Spleen (tissue), 11 donors: ENCODE measurements around the gene PPP1R3C. TPM values are rescaled to one million over a fixed set of nuclear protein-coding genes. Genes with fewer than 3 reads are reported as not detected.

Experiments used
- DNase-seq: peaks from one replicate; pipeline ENCODE4 v3.0.0-alpha.2; 2020
- H3K27ac ChIP-seq, 8 donors: fragments of 200-600 bp; sonication (generic) in 7 of 8; 1 replicate in 4 of 8; 2 replicates in 4 of 8; pipeline versions ENCODE4 v1.5.0 to v1.8.0; 2016 to 2021; ENCODE audit warnings: inconsistent platforms in 4 of 8, mild to moderate bottlenecking in 4 of 8, moderate library complexity in 1 of 8
- H3K27me3 ChIP-seq, 7 donors: fragments of 200-600 bp; sonication (generic) in 6 of 7; replicated peaks in 1 of 7; 1 replicate in 4 of 7; 2 replicates in 3 of 7; pipeline versions ENCODE4 v1.5.0 to v1.8.0; 2016 to 2021; ENCODE audit warnings: inconsistent platforms in 3 of 7, mild to moderate bottlenecking in 1 of 7
- H3K36me3 ChIP-seq, 6 donors: fragments of 200-600 bp; sonication (generic) in 5 of 6; 1 replicate in 4 of 6; 2 replicates in 2 of 6; pipeline versions ENCODE4 v1.5.0 to v1.8.0; 2016 to 2021; ENCODE audit warnings: inconsistent platforms in 2 of 6
- H3K4me1 ChIP-seq, 6 donors: fragments of 200-600 bp; sonication (generic) in 5 of 6; 1 replicate in 3 of 6; 2 replicates in 3 of 6; pipeline versions ENCODE4 v1.5.0 to v1.8.0; 2016 to 2021; ENCODE audit warnings: inconsistent platforms in 3 of 6
- H3K4me3 ChIP-seq, 8 donors: fragments of 200-600 bp; sonication (generic) in 7 of 8; 1 replicate in 4 of 8; 2 replicates in 4 of 8; pipeline versions ENCODE4 v1.5.0 to v1.8.0; 2016 to 2021; ENCODE audit warnings: inconsistent platforms in 4 of 8, mild to moderate bottlenecking in 4 of 8, moderate library complexity in 2 of 8
- H3K9me3 ChIP-seq, 8 donors: fragments of 200-600 bp; sonication (generic) in 7 of 8; 1 replicate in 4 of 8; 2 replicates in 4 of 8; pipeline versions ENCODE4 v1.5.0 to v1.8.0; 2016 to 2021; ENCODE audit warnings: inconsistent platforms in 4 of 8
- CTCF ChIP-seq, 11 experiments: fragments of 200-600 bp in 7 of 11; fragments of 450-650 bp in 4 of 11; sonication (generic) in 4 of 11; IDR thresholded peaks in 8 of 11; conservative IDR thresholded peaks in 3 of 11; 1 replicate in 7 of 11; 2 replicates in 4 of 11; pipeline versions ENCODE4 v1.4.0 to v1.8.0; 2016 to 2021; ENCODE audit warnings: antibody characterized with exemption in 11 of 11, inconsistent platforms in 4 of 11, mild to moderate bottlenecking in 1 of 11
- POLR2A ChIP-seq, 3 donors: fragments of 450-650 bp; IDR thresholded peaks; one replicate each; pipeline ENCODE4 v1.5.1; 2017; ENCODE audit warnings: antibody characterized with exemption in 3 of 3, mild to moderate bottlenecking in 1 of 3
- POLR2AphosphoS5 ChIP-seq, 3 donors: sonication (generic); formaldehyde crosslinking; IDR thresholded peaks; one replicate each; pipeline ENCODE4 v1.5.1; 2017; ENCODE audit warnings: antibody characterized with exemption in 3 of 3
- WGBS, 5 donors: extraction: QIAGEN DNeasy Blood & Tissue Kit in 3 of 5; methylation state at CpG; one replicate each; pipeline versions ENCODE4 v1.1.5 to v1.1.7; 2013 to 2018; 5-methylcytosine and 5-hydroxymethylcytosine counted together
- intact Hi-C: fragments of 100-400 bp; cut with DNase I; formaldehyde crosslinking; loops from one replicate; pipeline ENCODE4 v1.15.0; 2023; ENCODE audit warnings: low total_unique reads
- polyA plus RNA-seq, 3 donors: library from polyadenylated mRNA; stranded (reverse); fragments of 200-250 nt; gene quantifications; one replicate each; pipeline ENCODE4 v1.2.1, GENCODE V29; 2013
- total RNA-seq, 7 donors: library from RNA; depleted of rRNA in 3 of 7; stranded (reverse); fragments of >200 nt in 3 of 7; fragmentation: NEBNext Ultra II Directional in 4 of 7; extraction: Animal tissue kit (Norgen Biotek cat#: 25700) in 4 of 7; gene quantifications; one replicate each; pipeline versions ENCODE4 v1.1.0 to v1.2.1, GENCODE V29; 2016 to 2021
- donor health status: healthy with polysubstance abuse.
- donor health status: DM: no; HTN: no; CAD: no; lungs with moderate emphysema.
- donor health status: DM: no; HTN: no; CAD: no.
- donor health status: Bipolar disorder and iron deficiency.
- donor health status: healthy.
- donor health status: DM: no; HTN: no; CAD: no.
- donor health status: DM: yes; HTN: yes; CAD: no.

The PPP1R3C gene
- total and polyA plus RNA-seq, 10 donors, result 0.99 to 8.8 (median 4.2) TPM

- no peaks in the 10 kb centered on the region for H3K36me3 ChIP-seq
- WGBS, 5 donors, result 68 to 90% (median 80%) methylated on average over 6 of the region's 6 CpGs
- H3K9me3 ChIP-seq, result no peaks in the 10 kb centered on the region
- peaks cover 0 to 3% (median 0%) of the 10 kb centered on the region in 6 donors for H3K4me1 ChIP-seq
- TF ChIP-seq CTCF (IDR thresholded peaks at IDR 0.05 in 8 of 11, conservative IDR thresholded peaks at IDR 0.05 in 3 of 11), result no peak
- no peak for TF ChIP-seq POLR2AphosphoS5 (IDR thresholded peaks at IDR 0.05)
- no peak for TF ChIP-seq POLR2A (IDR thresholded peaks at IDR 0.05)
- H3K4me3 ChIP-seq, result no peak overlapping the region
- H3K27me3 ChIP-seq, result no peaks in the 10 kb centered on the region
- no peak for DNase-seq
- no peak overlapping the region for H3K27ac ChIP-seq
- intact Hi-C loops, result no loop called here
These were observed 19.5 kb upstream of the PPP1R3C start for GRCh38 chr10:91652364-91652763.

GRCh38 chr10:91643700-91644099 is 10.8 kb upstream of the PPP1R3C start:
- Histone ChIP-seq H3K4me3 (no peak overlapping the region), H3K27me3 (peaks cover 0 to 18% (median 0%) of the 10 kb centered on the region in 7 donors), H3K27ac (no peak overlapping the region), H3K36me3 (no peaks in the 10 kb centered on the region), H3K4me1 (no peaks in the 10 kb centered on the region), H3K9me3 (no peaks in the 10 kb centered on the region)
- WGBS, 5 donors, result 73 to 82% (median 77%) methylated on average over 5 of the region's 5 CpGs
- DNase-seq, result no peak
- intact Hi-C loops, result no loop called here
- TF ChIP-seq POLR2AphosphoS5 (IDR thresholded peaks at IDR 0.05), result no peak
- no peak for TF ChIP-seq CTCF (IDR thresholded peaks at IDR 0.05 in 8 of 11, conservative IDR thresholded peaks at IDR 0.05 in 3 of 11)
- TF ChIP-seq POLR2A (IDR thresholded peaks at IDR 0.05), result no peak

GRCh38 chr10:91642831-91643692 is 10.2 kb upstream of the PPP1R3C start:
- no peaks in the 10 kb centered on the region for H3K4me1 ChIP-seq
- 61 to 86% (median 80%) methylated on average over 2 of the region's 2 CpGs for WGBS, 5 donors
- peaks cover 0 to 18% (median 0%) of the 10 kb centered on the region in 7 donors for H3K27me3 ChIP-seq
- no peak for DNase-seq
- H3K27ac ChIP-seq, result no peak overlapping the region
- H3K36me3 ChIP-seq, result no peaks in the 10 kb centered on the region
- TF ChIP-seq CTCF (IDR thresholded peaks at IDR 0.05 in 8 of 11, conservative IDR thresholded peaks at IDR 0.05 in 3 of 11) (no peak), POLR2A (IDR thresholded peaks at IDR 0.05) (no peak), POLR2AphosphoS5 (IDR thresholded peaks at IDR 0.05) (no peak)
- intact Hi-C loops, result no loop called here
- H3K4me3 ChIP-seq, result no peak overlapping the region
- H3K9me3 ChIP-seq, result no peaks in the 10 kb centered on the region

- DNase-seq, result no peak
- intact Hi-C loops, result no loop called here
- Histone ChIP-seq H3K27ac (no peak overlapping the region), H3K4me3 (no peak overlapping the region), H3K36me3 (no peaks in the 10 kb centered on the region), H3K27me3 (peaks cover 0 to 39% (median 14%) of the 10 kb centered on the region in 7 donors), H3K9me3 (no peaks in the 10 kb centered on the region), H3K4me1 (peaks cover 2 to 26% (median 9%) of the 10 kb centered on the region in 6 donors)
- TF ChIP-seq POLR2AphosphoS5 (IDR thresholded peaks at IDR 0.05) (no peak), POLR2A (IDR thresholded peaks at IDR 0.05) (no peak), CTCF (IDR thresholded peaks at IDR 0.05 in 8 of 11, conservative IDR thresholded peaks at IDR 0.05 in 3 of 11) (no peak)
- WGBS, 5 donors, result 76 to 83% (median 79%) methylated on average over 4 of the region's 4 CpGs
These were observed 4.0 kb upstream of the PPP1R3C start for GRCh38 chr10:91636892-91637291.
